Measurements from ENCODE around the gene UBXN7.
"Not testable (repeated sequence)": the region's sequence is repeated elsewhere in the genome, so short reads cannot be mapped to it uniquely, and the experiment has no call there.

Gene UBXN7

GRCh38 chr3:196321162-196321561, 111.1 kb downstream of the UBXN7 start:
- no peak for ATAC-seq (replicated peaks; ENCODE audit: extremely low read depth, poor library complexity, severe bottlenecking)
- H3K27ac Mint-ChIP-seq (ENCODE audit: low read depth) = no peak overlapping the region

GRCh38 chr3:196320137-196320536, 112.1 kb downstream of the UBXN7 start:
- DNase-seq (ENCODE audit: low spot score in 2 of 2) (no peak), ATAC-seq (replicated peaks; ENCODE audit: extremely low read depth, poor library complexity, severe bottlenecking) (no peak)
- Mint-ChIP-seq H3K4me1 (peaks cover 18% of the 10 kb centered on the region), H3K9me3 (no peaks in the 10 kb centered on the region), H3K27ac (ENCODE audit: low read depth) (no peak overlapping the region), H3K27me3 (no peaks in the 10 kb centered on the region), H3K36me3 (ENCODE audit: insufficient read depth) (peaks cover 14% of the 10 kb centered on the region), H3K4me3 (no peak overlapping the region)

More at GRCh38 chr3:196321162-196321561, 111.1 kb downstream of the UBXN7 start:
- peaks cover 14% of the 10 kb centered on the region for H3K36me3 Mint-ChIP-seq (ENCODE audit: insufficient read depth)
- peaks cover 18% of the 10 kb centered on the region for H3K4me1 Mint-ChIP-seq
- no peak overlapping the region for H3K4me3 Mint-ChIP-seq
- no peaks in the 10 kb centered on the region for H3K9me3 Mint-ChIP-seq
- H3K27me3 Mint-ChIP-seq = no peaks in the 10 kb centered on the region
- DNase-seq (ENCODE audit: low spot score in 2 of 2) = no peak

- Mint-ChIP-seq H3K27ac (ENCODE audit: low read depth) (peak within 1 kb of the TSS; percentile 93), H3K4me1 (peaks cover 18% of the 10 kb centered on the region), H3K27me3 (no peaks in the 10 kb centered on the region), H3K36me3 (ENCODE audit: insufficient read depth) (peaks cover 14% of the 10 kb centered on the region), H3K9me3 (no peaks in the 10 kb centered on the region), H3K4me3 (peak within 1 kb of the TSS; percentile 95)
- peak; percentile 74 to 78 for DNase-seq (ENCODE audit: low spot score in 2 of 2)
- ATAC-seq (replicated peaks; ENCODE audit: extremely low read depth, poor library complexity, severe bottlenecking) = peak; percentile 93
Measured at GRCh38 chr3:196317687-196318467, 114.3 kb downstream of the UBXN7 start, which contains the start of gene DYNLT2B. Gene DYNLT2B, minus strand, starts transcription at chr3:196318240. Its CDS starts 88 bp downstream, at chr3:196318152.

- peak in 1 of 2 donors; percentile 33 for DNase-seq (ENCODE audit: low spot score in 2 of 2)
- ATAC-seq (replicated peaks; ENCODE audit: extremely low read depth, poor library complexity, severe bottlenecking); H3K9me3 Mint-ChIP-seq; H3K27me3 Mint-ChIP-seq: not testable (repeated sequence)
- peak overlapping the region; percentile 95 for H3K4me3 Mint-ChIP-seq
- peak overlapping the region; percentile 93 for H3K27ac Mint-ChIP-seq (ENCODE audit: low read depth)
- peaks cover 14% of the 10 kb centered on the region for H3K36me3 Mint-ChIP-seq (ENCODE audit: insufficient read depth)
- peaks cover 18% of the 10 kb centered on the region for H3K4me1 Mint-ChIP-seq
Measured at GRCh38 chr3:196316799-196317686, 115.2 kb downstream of the UBXN7 start.

DNA sequence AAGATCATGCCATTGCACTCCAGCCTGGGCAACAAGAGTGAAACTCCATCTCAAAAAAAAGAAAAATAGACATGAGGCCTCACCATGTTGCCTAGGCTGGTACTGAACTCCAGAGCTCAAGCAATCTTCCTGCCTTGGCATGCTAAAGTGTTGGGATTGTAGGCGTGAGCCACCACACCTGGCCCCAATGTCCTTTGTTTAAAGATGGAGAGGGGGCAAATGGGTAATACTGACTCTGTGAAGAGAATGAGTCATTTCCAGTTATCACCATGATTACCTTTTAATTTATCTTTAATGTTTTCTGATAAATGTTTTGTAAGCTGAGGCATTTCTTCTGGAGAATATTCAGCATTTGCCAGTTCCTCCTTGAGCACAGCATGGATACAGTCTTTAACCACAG, 116.4 kb downstream of the UBXN7 start:
- Mint-ChIP-seq H3K27me3 (no peaks in the 10 kb centered on the region), H3K4me1 (peaks cover 18% of the 10 kb centered on the region), H3K4me3 (no peak overlapping the region), H3K9me3 (no peaks in the 10 kb centered on the region), H3K36me3 (ENCODE audit: insufficient read depth) (peaks cover 14% of the 10 kb centered on the region), H3K27ac (ENCODE audit: low read depth) (no peak overlapping the region)
- DNase-seq (ENCODE audit: low spot score in 2 of 2) (no peak), ATAC-seq (replicated peaks; ENCODE audit: extremely low read depth, poor library complexity, severe bottlenecking) (no peak)

DNA sequence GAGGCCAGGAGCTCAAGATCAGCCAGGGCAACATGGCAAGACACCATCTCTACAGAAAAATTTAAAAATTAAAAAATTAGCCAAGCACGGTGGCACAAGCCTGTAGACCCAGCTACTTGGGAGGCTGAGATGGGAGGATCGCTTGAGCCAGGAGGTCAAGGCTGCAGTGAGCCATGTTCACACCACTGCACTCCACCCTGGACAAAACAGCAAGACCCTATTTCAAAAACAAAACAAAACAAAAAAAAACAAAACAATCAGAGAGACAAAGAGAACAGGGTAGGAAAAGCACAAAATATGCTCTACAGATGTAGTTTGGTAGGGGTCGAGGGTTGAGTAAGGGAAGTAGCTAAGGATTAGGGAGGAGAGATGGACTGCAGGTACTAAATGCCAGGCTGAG, 117.6 kb downstream of the UBXN7 start:
- Mint-ChIP-seq H3K4me1 (peaks cover 18% of the 10 kb centered on the region), H3K27ac (ENCODE audit: low read depth) (peak overlapping the region; percentile 50), H3K9me3 (no peaks in the 10 kb centered on the region), H3K27me3 (no peaks in the 10 kb centered on the region), H3K36me3 (ENCODE audit: insufficient read depth) (peaks cover 14% of the 10 kb centered on the region), H3K4me3 (no peak overlapping the region)
- DNase-seq (ENCODE audit: low spot score in 2 of 2) (no peak), ATAC-seq (replicated peaks; ENCODE audit: extremely low read depth, poor library complexity, severe bottlenecking) (no peak)

- DNase-seq (ENCODE audit: low spot score in 2 of 2); H3K27me3 Mint-ChIP-seq; H3K4me3 Mint-ChIP-seq; ATAC-seq (replicated peaks; ENCODE audit: extremely low read depth, poor library complexity, severe bottlenecking); H3K9me3 Mint-ChIP-seq: not testable (repeated sequence)
- peaks cover 14% of the 10 kb centered on the region for H3K36me3 Mint-ChIP-seq (ENCODE audit: insufficient read depth)
- peaks cover 18% of the 10 kb centered on the region for H3K4me1 Mint-ChIP-seq
- peak overlapping the region; percentile 50 for H3K27ac Mint-ChIP-seq (ENCODE audit: low read depth)
Measured at GRCh38 chr3:196314086-196314485, 118.1 kb downstream of the UBXN7 start.

DNA sequence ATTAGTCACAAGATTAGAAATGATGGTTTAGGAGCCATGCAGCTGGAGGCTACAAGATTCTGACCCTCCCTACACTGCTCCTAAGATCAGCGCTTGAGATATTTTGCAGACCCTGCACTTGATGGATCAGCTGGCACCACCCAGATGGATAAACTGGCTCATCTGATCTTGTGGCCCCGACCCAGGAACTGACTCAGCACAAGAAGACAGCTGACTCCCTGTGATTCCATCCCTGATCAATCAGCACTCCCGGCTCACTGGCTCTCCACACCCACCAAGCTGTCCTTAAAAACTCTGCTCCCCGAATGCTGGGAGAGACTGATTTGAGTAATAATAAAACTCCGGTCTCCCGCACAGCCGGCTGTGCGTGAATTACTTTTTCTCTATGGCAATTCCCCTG, 129.3 kb downstream of the UBXN7 start:
- H3K4me1 Mint-ChIP-seq; H3K36me3 Mint-ChIP-seq (ENCODE audit: insufficient read depth); ATAC-seq (replicated peaks; ENCODE audit: extremely low read depth, poor library complexity, severe bottlenecking); H3K4me3 Mint-ChIP-seq; H3K27ac Mint-ChIP-seq (ENCODE audit: low read depth); DNase-seq (ENCODE audit: low spot score in 2 of 2); H3K27me3 Mint-ChIP-seq; H3K9me3 Mint-ChIP-seq: not testable (repeated sequence)

DNA sequence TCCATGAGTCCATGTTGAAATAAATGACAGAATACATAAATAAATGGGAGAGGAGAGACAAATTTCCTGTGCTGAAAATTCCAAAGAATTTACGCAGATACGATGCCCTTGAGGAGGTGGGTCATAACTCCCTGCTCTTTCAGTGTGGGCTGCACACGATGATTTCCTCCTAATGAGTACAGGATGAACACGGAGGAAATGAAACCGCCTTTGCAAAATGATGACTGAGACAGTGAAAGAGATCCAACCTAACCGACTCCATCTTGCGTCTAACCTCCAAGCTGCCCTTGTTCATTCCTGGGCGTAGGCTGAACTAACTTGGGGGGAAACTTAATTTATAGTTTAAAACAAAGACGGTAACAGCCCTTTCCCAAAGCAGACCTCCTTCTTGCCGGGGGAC, 129.7 kb downstream of the UBXN7 start:
- not testable (repeated sequence) for H3K4me3 Mint-ChIP-seq; DNase-seq (ENCODE audit: low spot score in 2 of 2); H3K36me3 Mint-ChIP-seq (ENCODE audit: insufficient read depth); H3K27me3 Mint-ChIP-seq; H3K9me3 Mint-ChIP-seq; ATAC-seq (replicated peaks; ENCODE audit: extremely low read depth, poor library complexity, severe bottlenecking); H3K4me1 Mint-ChIP-seq; H3K27ac Mint-ChIP-seq (ENCODE audit: low read depth)

GRCh38 chr3:196298521-196298920, 133.7 kb downstream of the UBXN7 start:
- Mint-ChIP-seq H3K27me3 (no peaks in the 10 kb centered on the region), H3K27ac (ENCODE audit: low read depth) (no peak overlapping the region), H3K9me3 (no peaks in the 10 kb centered on the region), H3K4me3 (no peak overlapping the region), H3K36me3 (ENCODE audit: insufficient read depth) (peaks cover 7% of the 10 kb centered on the region), H3K4me1 (no peaks in the 10 kb centered on the region)
- DNase-seq (ENCODE audit: low spot score in 2 of 2) (no peak), ATAC-seq (replicated peaks; ENCODE audit: extremely low read depth, poor library complexity, severe bottlenecking) (no peak)

Measured in central memory CD8-positive, alpha-beta T cell (primary cell).